Measurements from ENCODE around the gene COIL.

The COIL gene

DNA sequence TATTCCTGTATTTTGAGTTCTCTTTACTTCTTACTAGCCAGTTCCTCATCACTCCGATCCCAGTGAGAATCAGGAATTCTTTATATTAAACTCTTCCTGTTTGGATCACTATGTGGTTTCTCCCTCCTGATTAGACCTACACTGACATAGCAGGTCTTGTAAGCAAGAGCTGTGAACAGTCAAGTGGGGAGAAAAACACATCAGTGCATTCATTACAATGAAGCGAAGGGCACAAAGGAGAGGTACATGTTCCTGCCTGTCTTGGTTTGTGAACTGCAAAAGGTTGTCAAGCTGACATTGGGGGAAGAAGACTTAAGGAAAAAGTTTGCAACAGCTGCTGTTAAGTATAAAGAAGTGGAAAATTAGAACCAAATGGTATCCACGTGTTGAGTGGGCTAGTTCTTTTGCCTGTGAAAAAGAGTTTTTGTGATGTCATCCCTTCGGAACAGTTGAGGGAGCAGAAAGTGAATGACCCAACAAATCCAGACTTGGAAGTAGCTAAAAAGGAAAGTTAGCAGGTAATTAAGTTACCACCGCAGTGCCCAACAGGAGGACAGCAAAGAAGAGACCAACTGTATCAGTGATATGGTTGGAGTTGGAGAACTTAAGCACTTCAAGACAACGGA lies 24.0 kb downstream of the COIL start:
- in situ Hi-C loops (cut with MboI; ENCODE audit: low pct_unique_long_range_greater_than_20kb, low sequenced_read_pairs, unreplicated experiment), result loop anchor here (5.0 kb wide), 1 partner anchor 120 kb away; no protein-coding TSS in a partner anchor

DNA sequence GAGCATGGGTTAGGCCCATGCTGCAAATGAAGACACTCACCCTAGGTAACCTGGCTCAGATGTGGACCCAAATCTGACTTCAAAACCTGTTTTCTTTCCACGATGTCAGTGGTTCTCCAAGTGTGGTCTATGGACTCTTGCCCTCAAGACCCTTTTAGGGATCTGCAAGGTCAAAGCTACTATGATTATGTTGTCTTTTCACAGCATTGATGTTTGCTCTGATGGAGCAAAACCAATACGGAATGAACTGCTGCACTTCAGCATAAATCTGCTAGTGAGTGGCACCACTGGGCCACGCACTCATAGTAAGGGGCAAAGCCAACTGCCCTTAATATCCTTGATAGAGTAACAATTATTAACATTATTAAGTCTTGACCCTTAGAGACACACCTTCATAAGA lies 25.4 kb downstream of the COIL start:
- in situ Hi-C loops (cut with MboI; ENCODE audit: low pct_unique_long_range_greater_than_20kb, low sequenced_read_pairs, unreplicated experiment), result loop anchor here (5.0 kb wide), 1 partner anchor 118 kb away; no protein-coding TSS in a partner anchor
- TF ChIP-seq, protein P1, sequence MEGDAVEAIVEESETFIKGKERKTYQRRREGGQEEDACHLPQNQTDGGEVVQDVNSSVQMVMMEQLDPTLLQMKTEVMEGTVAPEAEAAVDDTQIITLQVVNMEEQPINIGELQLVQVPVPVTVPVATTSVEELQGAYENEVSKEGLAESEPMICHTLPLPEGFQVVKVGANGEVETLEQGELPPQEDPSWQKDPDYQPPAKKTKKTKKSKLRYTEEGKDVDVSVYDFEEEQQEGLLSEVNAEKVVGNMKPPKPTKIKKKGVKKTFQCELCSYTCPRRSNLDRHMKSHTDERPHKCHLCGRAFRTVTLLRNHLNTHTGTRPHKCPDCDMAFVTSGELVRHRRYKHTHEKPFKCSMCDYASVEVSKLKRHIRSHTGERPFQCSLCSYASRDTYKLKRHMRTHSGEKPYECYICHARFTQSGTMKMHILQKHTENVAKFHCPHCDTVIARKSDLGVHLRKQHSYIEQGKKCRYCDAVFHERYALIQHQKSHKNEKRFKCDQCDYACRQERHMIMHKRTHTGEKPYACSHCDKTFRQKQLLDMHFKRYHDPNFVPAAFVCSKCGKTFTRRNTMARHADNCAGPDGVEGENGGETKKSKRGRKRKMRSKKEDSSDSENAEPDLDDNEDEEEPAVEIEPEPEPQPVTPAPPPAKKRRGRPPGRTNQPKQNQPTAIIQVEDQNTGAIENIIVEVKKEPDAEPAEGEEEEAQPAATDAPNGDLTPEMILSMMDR (IDR thresholded peaks at IDR 0.05; ENCODE audit: extremely low read depth, insufficient read depth, missing control alignments), result no peak
- no peak for DNase-seq (ENCODE audit: low spot score)

More for the DNA sequence above, 24.0 kb downstream of the COIL start:
- TF ChIP-seq, protein P1 (IDR thresholded peaks at IDR 0.05; ENCODE audit: extremely low read depth, insufficient read depth, missing control alignments), result no peak
- no peak for DNase-seq (ENCODE audit: low spot score)

DNA sequence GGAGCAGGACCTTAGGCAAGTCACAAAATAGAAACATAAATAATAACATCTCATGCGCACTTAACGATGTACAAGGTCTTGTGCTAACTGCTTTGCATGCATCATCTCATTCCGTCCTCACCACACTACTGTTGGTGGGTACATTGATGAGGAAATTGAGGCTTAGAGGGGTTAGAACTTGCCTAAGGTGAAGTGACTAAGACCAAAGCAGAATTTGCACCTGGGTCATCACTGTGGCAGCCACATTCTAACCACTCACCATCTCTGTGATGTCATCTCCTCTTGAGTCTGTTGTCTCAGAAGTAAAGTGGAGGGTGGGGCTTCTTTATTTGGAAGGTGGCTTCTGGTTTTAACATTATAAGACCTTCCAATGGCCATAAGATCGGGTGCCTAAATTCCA lies 26.6 kb downstream of the COIL start:
- in situ Hi-C loops (cut with MboI; ENCODE audit: low pct_unique_long_range_greater_than_20kb, low sequenced_read_pairs, unreplicated experiment), result no loop called here
- TF ChIP-seq, protein P1 (IDR thresholded peaks at IDR 0.05; ENCODE audit: extremely low read depth, insufficient read depth, missing control alignments), result no peak
- DNase-seq (ENCODE audit: low spot score), result no peak

DNA sequence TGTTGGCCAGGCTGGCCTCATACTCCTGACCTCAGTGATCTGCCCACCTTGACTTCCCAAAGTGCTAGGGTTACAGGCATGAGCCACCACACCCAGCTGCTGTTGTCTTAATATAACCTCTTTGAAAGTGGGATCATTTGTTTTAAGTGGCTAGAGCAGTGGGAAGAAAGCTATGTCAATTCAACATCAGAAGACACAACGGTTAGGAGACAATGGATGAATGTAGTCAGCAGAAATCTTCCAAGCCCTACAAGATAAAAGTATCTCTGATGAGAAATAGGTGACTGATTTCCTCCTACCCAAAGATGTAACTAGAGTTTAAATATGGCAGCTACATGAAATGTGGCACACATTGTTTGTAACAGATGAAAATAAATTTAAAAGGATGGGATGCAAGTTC lies 27.0 kb downstream of the COIL start:
- in situ Hi-C loops (cut with MboI; ENCODE audit: low pct_unique_long_range_greater_than_20kb, low sequenced_read_pairs, unreplicated experiment), result no loop called here
- TF ChIP-seq, protein P1 (IDR thresholded peaks at IDR 0.05; ENCODE audit: extremely low read depth, insufficient read depth, missing control alignments), result no peak
- no peak for DNase-seq (ENCODE audit: low spot score)

DNA sequence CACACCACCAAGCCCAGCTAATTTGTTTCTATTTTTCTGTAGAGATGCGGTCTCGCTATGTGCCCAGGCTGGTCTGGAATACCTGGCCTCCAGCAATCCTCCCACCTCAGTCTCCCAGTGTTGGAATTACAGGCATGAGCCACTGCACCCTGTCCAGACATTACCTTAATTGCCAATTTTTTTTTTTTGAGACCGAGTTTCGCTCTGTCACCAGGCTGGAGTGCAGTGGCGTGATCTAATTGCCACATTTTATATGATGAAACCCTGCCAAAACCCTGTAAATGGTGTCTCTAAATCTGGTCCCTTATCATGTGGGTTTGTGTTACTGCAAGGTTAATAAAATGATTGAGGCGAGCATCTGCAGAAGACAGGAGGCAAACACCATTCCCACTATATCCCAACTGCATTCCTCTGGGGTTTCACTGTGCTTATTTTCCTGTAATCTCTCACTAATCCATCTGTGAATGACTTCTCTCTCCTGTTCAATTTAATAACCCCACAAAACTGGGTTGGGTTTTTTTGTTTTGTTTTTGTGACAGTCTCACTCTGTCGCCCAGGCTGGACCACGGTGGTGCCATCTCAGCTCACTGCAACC lies 27.6 kb downstream of the COIL start:
- TF ChIP-seq, protein P1 (IDR thresholded peaks at IDR 0.05; ENCODE audit: extremely low read depth, insufficient read depth, missing control alignments), result no peak
- in situ Hi-C loops (cut with MboI; ENCODE audit: low pct_unique_long_range_greater_than_20kb, low sequenced_read_pairs, unreplicated experiment), result no loop called here
- DNase-seq (ENCODE audit: low spot score), result no peak

DNA sequence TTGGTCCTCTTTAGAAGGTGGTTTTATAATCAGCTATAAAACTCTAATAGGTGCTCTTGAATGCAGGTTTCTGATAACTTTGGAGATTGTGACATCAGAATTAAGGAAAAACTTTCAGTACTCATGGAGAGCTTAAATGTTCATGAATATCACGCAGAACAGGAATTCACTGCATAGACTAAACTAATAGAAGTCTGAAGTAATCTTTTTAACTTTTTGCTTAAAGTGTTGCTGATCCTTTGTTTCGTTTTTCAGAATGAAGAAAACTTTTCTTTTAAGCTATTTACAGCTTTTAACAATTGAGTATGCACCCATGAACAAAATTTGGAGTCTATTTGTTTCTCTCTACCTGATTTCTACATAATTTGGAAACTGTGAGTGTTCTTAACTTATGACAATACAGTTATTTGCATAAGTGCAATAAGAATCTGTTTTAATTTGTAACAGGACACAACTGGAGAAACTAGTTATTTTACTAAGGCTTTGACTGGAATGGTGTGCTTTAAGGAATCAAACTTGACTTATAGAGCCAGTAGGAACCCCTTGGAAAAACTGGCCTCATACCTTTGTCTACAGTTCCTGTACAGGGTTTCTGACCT lies 30.0 kb downstream of the COIL start:
- no peak for DNase-seq (ENCODE audit: low spot score)
- TF ChIP-seq, protein P1 (IDR thresholded peaks at IDR 0.05; ENCODE audit: extremely low read depth, insufficient read depth, missing control alignments), result no peak
- in situ Hi-C loops (cut with MboI; ENCODE audit: low pct_unique_long_range_greater_than_20kb, low sequenced_read_pairs, unreplicated experiment), result no loop called here
